Common myeloid progenitor, CD34-positive (primary cell): ENCODE results near the gene SZRD1.

Experiments used
- CTCF ChIA-PET: fragments of 350-600 bp; sonication (Branson Sonifier 250); formaldehyde crosslinking; loops from one replicate; lab custom pipeline; 2021; ENCODE audit warnings: antibody characterized with exemption; lab: Charles Lee
- POLR2A ChIA-PET: fragments of 350-600 bp; sonication (Branson Sonifier 250); formaldehyde crosslinking; loops from one replicate; lab custom pipeline; 2021; ENCODE audit warnings: antibody characterized with exemption; lab: Charles Lee
- DNase-seq, 3 donors: peaks; one replicate each; pipeline versions ENCODE4 v3.0.0 to v3.0.0-alpha.2; 2013
- H3K27ac ChIP-seq, 2 experiments: 1 replicate in 1 of 2; 2 replicates in 1 of 2; pipeline ENCODE4 v1.7.0; 2013; ENCODE audit warnings: inconsistent platforms in 2 of 2, low read length in 2 of 2, mild to moderate bottlenecking in 2 of 2, low read depth in 1 of 2, moderate library complexity in 1 of 2; ENCODE audit not compliant: severe bottlenecking in 2 of 2, insufficient read depth in 1 of 2, poor library complexity in 1 of 2
- H3K27me3 ChIP-seq, 5 experiments: replicated peaks in 2 of 5; 1 replicate in 3 of 5; 2 replicates in 2 of 5; pipeline versions ENCODE4 v1.6.1 to v1.7.0; 2013; ENCODE audit warnings: low read length in 4 of 5, mild to moderate bottlenecking in 2 of 5, moderate library complexity in 2 of 5, inconsistent platforms in 1 of 5; ENCODE audit not compliant: insufficient read depth in 5 of 5, control insufficient read depth in 4 of 5
- H3K36me3 ChIP-seq, 4 experiments: 1 replicate in 2 of 4; 2 replicates in 2 of 4; pipeline versions ENCODE4 v1.6.1 to v1.7.0; 2013; ENCODE audit warnings: low read length in 3 of 4, control low read depth in 1 of 4, mild to moderate bottlenecking in 1 of 4; ENCODE audit not compliant: control insufficient read depth in 4 of 4, insufficient read depth in 4 of 4
- H3K4me1 ChIP-seq, 4 experiments: 1 replicate in 3 of 4; 2 replicates in 1 of 4; pipeline versions ENCODE4 v1.6.1 to v1.7.1; 2013; ENCODE audit warnings: low read length in 3 of 4, mild to moderate bottlenecking in 3 of 4, control low read depth in 1 of 4, inconsistent platforms in 1 of 4, moderate library complexity in 1 of 4; ENCODE audit not compliant: control insufficient read depth in 4 of 4, insufficient read depth in 4 of 4; ENCODE audit errors: control extremely low read depth in 1 of 4
- H3K4me3 ChIP-seq, 7 experiments: 1 replicate in 4 of 7; 2 replicates in 3 of 7; pipeline versions ENCODE4 v1.5.1 to v1.7.0; 2013; ENCODE audit warnings: mild to moderate bottlenecking in 7 of 7, low read length in 6 of 7, moderate library complexity in 6 of 7, inconsistent platforms in 2 of 7, low read depth in 2 of 7, control low read depth in 1 of 7; ENCODE audit not compliant: insufficient read depth in 4 of 7, control insufficient read depth in 1 of 7; ENCODE audit errors: extremely low read depth in 1 of 7
- H3K9me3 ChIP-seq, 5 experiments: 1 replicate in 4 of 5; 2 replicates in 1 of 5; pipeline versions ENCODE4 v1.6.1 to v1.7.1; 2013; ENCODE audit warnings: low read length in 4 of 5, mild to moderate bottlenecking in 2 of 5, inconsistent platforms in 1 of 5, low read depth in 1 of 5, moderate library complexity in 1 of 5; ENCODE audit not compliant: control insufficient read depth in 4 of 5, insufficient read depth in 2 of 5; ENCODE audit errors: control extremely low read depth in 1 of 5
- WGBS: methylation state at CpG from one replicate; pipeline ENCODE4 v1.1.5; 2013; ENCODE audit not compliant: insufficient coverage; 5-methylcytosine and 5-hydroxymethylcytosine counted together

The SZRD1 gene

GRCh38 chr1:16425125-16426025 is 58.3 kb downstream of the SZRD1 start:
- H3K36me3 ChIP-seq, result no peaks in the 10 kb centered on the region
- ChIA-PET POLR2A (interaction anchor here (0.6 kb wide), 2 partner anchors 69 to 156 kb away, joined by 3 to 7 read pairs; no protein-coding TSS in a partner anchor), CTCF (interaction anchor here (0.9 kb wide), 1 partner anchor 10 kb away, joined by 3 read pairs; no protein-coding TSS in a partner anchor)
- peaks cover 0 to 4% (median 0%) of the 10 kb centered on the region in 5 experiments for H3K27me3 ChIP-seq
- no peak overlapping the region for H3K27ac ChIP-seq
- H3K4me3 ChIP-seq, result no peak overlapping the region
- H3K4me1 ChIP-seq, result no peaks in the 10 kb centered on the region
- no peaks in the 10 kb centered on the region for H3K9me3 ChIP-seq
- WGBS, result 96% methylated on average over 8 of the region's 10 CpGs
- DNase-seq, result no peak

GRCh38 chr1:16430606-16431005 is 63.6 kb downstream of the SZRD1 start:
- Histone ChIP-seq H3K9me3 (no peaks in the 10 kb centered on the region), H3K27me3 (no peaks in the 10 kb centered on the region), H3K4me1 (peaks cover 0 to 8% (median 0%) of the 10 kb centered on the region in 4 experiments), H3K4me3 (no peak overlapping the region), H3K36me3 (no peaks in the 10 kb centered on the region), H3K27ac (no peak overlapping the region)
- DNase-seq, result no peak
- ChIA-PET CTCF (interaction anchor here (1.5 kb wide), 1 partner anchor 10 kb away, joined by 5 read pairs; the partner anchor contains the start of gene NECAP2), POLR2A (no interaction called here)
- 86% methylated on average over 1 of the region's 3 CpGs for WGBS

- no peak for DNase-seq
- no peaks in the 10 kb centered on the region for H3K36me3 ChIP-seq
- 75% methylated on average over 9 of the region's 9 CpGs for WGBS
- POLR2A ChIA-PET, result no interaction called here
- H3K27ac ChIP-seq, result no peak overlapping the region
- no peak overlapping the region for H3K4me3 ChIP-seq
- CTCF ChIA-PET, result no interaction called here
- no peaks in the 10 kb centered on the region for H3K9me3 ChIP-seq
- H3K4me1 ChIP-seq, result peaks cover 0 to 8% (median 0%) of the 10 kb centered on the region in 4 experiments
- H3K27me3 ChIP-seq, result no peaks in the 10 kb centered on the region
Observed at GRCh38 chr1:16433030-16433429, 66.0 kb downstream of the SZRD1 start.

- H3K36me3 ChIP-seq, result no peaks in the 10 kb centered on the region
- H3K4me1 ChIP-seq, result peaks cover 0 to 8% (median 0%) of the 10 kb centered on the region in 4 experiments
- no peaks in the 10 kb centered on the region for H3K27me3 ChIP-seq
- no peak overlapping the region for H3K4me3 ChIP-seq
- ChIA-PET POLR2A (no interaction called here), CTCF (interaction anchor here (0.5 to 1.0 kb wide), 2 partner anchors 16 to 28 kb away, joined by 3 read pairs; no protein-coding TSS in a partner anchor)
- 100% methylated on average over 3 of the region's 4 CpGs for WGBS
- H3K9me3 ChIP-seq, result no peaks in the 10 kb centered on the region
- H3K27ac ChIP-seq, result no peak overlapping the region
- no peak for DNase-seq
Observed at GRCh38 chr1:16434007-16434406, 67.0 kb downstream of the SZRD1 start.

GRCh38 chr1:16434501-16434900 is 67.5 kb downstream of the SZRD1 start:
- ChIA-PET POLR2A (interaction anchor here (0.7 kb wide), 1 partner anchor 150 kb away, joined by 10 read pairs; no protein-coding TSS in a partner anchor), CTCF (interaction anchor here (1.0 kb wide), 1 partner anchor 16 kb away, joined by 3 read pairs; no protein-coding TSS in a partner anchor)
- Histone ChIP-seq H3K4me3 (no peak overlapping the region), H3K27me3 (no peaks in the 10 kb centered on the region), H3K9me3 (no peaks in the 10 kb centered on the region), H3K27ac (no peak overlapping the region), H3K4me1 (peaks cover 0 to 8% (median 0%) of the 10 kb centered on the region in 4 experiments), H3K36me3 (no peaks in the 10 kb centered on the region)
- WGBS, result no CpG with 5 or more reads among the region's 2 CpGs
- DNase-seq, result peak in 2 of 3 donors; percentile 15 to 40

GRCh38 chr1:16436946-16437474 is 70.0 kb downstream of the SZRD1 start, which contains the start of gene SPATA21:
TSS of gene SPATA21 (minus strand) at chr1:16437424. CDS start at chr1:16431371, 6,053 bp downstream.
- DNase-seq, result no peak
- Histone ChIP-seq H3K36me3 (no peaks in the 10 kb centered on the region), H3K27ac (no peak within 1 kb of the TSS), H3K27me3 (no peaks in the 10 kb centered on the region), H3K4me3 (no peak within 1 kb of the TSS), H3K4me1 (peaks cover 0 to 24% (median 13%) of the 10 kb centered on the region in 4 experiments), H3K9me3 (no peaks in the 10 kb centered on the region)
- ChIA-PET CTCF (interaction anchor here (1.0 kb wide), 1 partner anchor 62 kb away, joined by 3 read pairs; no protein-coding TSS in a partner anchor), POLR2A (no interaction called here)
- WGBS, result 100% methylated on average over 2 of the region's 3 CpGs
